ENCODE results near the gene DCTN2.
"Not testable (repeated sequence)": the region's sequence is repeated elsewhere in the genome, so short reads cannot be mapped to it uniquely, and the experiment has no call there.

The DCTN2 gene

GRCh38 chr12:57576613-57577160 lies 29.7 kb upstream of the DCTN2 start:
- DNase-seq, result no peak

DNA sequence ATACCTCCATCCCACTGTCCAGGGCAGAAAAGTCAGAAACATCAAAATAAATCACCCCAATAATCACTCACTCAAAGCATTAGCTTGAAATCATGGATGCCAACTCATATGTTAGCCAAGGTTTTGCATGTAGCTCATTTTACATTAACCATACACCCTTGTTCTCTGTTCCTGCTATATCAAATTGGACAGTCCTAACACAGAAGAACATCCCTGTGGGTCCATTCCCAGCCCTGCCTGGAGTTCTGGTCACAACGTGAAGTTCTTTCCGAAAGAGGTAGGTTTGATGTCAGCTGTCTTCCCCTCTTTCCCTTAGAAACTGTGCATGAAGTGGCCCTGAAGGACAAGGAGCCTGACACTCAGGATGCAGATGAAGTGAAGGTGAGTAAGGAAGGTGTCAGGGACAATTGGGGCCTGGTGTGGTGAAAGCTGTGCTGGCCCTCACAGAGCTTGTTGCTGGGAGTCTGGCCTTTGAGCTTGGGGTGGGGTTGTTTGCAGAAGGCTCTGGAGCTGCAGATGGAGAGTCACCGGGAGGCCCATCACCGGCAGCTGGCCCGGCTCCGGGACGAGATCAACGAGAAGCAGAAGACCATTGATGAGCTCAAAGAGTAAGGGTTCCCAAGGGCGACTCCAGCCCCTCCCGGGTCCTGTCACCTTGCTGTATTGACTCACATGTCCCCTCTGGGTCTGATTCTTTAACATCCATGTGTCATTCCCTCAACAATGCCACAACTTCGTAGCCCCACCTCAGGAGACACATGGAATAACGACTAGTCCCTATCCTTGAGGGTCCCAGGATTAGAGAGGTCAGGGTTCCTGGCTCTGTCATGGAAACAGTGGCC lies 29.0 kb upstream of the DCTN2 start:
- no peak for DNase-seq

GRCh38 chr12:57574795-57575194 lies 27.8 kb upstream of the DCTN2 start:
- no peak for DNase-seq

DNA sequence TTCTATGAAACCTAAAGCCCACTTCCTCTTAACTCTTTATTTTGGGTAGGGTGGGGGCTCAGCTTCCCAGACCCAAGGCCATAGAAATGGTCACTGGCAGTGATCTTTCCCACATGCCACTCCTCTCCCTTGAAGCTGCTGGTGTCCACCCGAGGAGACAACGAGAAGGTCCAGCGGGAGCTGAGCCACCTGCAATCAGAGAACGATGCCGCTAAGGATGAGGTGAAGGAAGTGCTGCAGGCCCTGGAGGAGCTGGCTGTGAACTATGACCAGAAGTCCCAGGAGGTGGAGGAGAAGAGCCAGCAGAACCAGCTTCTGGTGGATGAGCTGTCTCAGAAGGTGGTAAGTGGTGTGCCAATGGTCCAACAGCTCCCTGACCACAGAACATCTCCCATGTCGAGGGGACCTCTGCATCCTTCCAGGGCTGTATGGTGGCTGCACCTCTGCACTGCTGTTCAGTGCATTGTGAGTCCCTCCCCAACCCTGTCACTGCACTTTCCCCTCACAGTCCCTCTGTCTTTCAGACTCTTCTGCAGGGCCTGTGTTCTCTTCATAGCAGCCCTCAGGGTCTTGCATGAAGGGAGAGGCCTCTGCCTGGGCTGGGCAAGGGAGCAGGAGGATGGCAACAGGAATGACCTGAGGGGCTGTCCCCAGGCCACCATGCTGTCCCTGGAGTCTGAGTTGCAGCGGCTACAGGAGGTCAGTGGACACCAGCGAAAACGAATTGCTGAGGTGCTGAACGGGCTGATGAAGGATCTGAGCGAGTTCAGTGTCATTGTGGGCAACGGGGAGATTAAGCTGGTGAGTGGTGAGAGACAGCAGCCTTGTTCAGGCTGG lies 25.2 kb upstream of the DCTN2 start:
- no peak for DNase-seq

GRCh38 chr12:57570438-57570837 lies 23.4 kb upstream of the DCTN2 start:
- not testable (repeated sequence) for DNase-seq

DNA sequence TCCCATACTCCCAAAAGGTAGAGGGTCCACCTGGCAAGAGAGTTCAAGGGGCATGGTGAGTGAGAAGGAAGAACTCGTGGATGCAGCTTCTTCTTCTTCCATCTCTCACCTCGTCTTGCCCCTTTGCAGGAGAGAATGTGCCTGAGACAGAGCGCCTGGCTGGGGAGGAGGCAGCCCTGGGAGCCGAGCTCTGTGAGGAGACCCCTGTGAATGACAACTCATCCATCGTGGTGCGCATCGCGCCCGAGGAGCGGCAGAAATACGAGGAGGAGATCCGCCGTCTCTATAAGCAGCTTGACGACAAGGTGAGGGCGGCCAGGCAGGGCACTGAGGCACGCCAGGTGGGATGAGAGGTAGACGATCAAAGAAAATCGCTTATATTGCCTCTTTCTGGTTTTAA lies 22.9 kb upstream of the DCTN2 start:
- no peak for DNase-seq

DNA sequence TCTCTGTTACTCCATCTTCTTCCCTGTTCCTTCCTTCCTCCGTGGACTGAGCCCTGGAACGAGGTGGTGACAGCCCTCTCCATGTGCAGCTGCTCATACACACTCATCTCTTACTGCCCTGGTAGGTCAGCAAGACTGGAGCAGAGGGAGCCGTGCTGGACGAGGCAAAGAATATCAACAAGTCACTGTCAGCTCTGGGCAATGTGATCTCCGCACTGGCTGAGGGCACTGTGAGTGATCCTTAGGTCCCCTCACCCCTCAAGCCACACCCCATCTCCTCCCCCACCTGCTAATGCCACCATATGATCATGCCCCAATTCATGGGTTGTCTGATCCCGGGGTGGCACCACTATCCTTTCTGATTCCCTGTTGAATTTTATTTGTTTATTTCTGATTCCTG lies 21.8 kb upstream of the DCTN2 start:
- DNase-seq, result no peak

- DNase-seq, result no peak
Observed at GRCh38 chr12:57564178-57564740, 17.3 kb upstream of the DCTN2 start.

DNA sequence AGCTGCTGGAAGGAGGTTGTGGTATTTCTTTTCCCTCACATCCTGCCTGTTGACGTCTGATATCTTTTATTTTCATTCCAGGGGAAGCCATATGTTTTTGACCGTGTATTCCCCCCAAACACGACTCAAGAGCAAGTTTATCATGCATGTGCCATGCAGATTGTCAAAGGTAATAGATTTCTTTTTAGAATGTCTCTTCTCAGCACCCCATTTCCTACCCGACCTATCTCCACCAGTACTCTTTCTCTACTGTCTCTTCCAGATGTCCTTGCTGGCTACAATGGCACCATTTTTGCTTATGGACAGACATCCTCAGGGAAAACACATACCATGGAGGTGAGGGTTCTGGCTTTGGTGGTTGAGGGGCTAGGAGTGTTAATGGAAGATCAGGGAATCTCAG lies 16.4 kb upstream of the DCTN2 start:
- no peak for DNase-seq

GRCh38 chr12:57561117-57561516 lies 14.1 kb upstream of the DCTN2 start:
- DNase-seq, result not testable (repeated sequence)

GRCh38 chr12:57560516-57560915 lies 13.5 kb upstream of the DCTN2 start:
- DNase-seq, result no peak

DNA sequence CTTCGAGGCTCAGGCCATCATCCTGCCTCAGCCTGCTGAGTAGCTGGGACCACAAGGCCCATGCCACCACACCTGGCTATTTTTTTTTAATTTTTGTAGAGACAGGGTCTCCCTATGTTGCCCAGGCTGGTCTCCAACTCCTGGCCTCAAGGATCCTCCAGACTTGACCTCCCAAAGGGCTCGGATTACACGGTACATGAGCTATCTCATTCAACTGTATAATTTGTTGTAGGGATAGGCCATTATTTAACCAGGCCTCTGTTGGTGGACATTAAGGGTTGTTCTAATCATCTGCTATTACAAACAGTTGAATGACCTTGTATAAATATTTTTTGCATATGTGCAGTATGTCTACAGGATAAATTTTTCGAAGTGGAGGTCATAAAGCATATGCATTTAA lies 11.9 kb upstream of the DCTN2 start:
- no peak for DNase-seq

- DNase-seq, result no peak
Observed at GRCh38 chr12:57554897-57555296, 7.9 kb upstream of the DCTN2 start.

DNA sequence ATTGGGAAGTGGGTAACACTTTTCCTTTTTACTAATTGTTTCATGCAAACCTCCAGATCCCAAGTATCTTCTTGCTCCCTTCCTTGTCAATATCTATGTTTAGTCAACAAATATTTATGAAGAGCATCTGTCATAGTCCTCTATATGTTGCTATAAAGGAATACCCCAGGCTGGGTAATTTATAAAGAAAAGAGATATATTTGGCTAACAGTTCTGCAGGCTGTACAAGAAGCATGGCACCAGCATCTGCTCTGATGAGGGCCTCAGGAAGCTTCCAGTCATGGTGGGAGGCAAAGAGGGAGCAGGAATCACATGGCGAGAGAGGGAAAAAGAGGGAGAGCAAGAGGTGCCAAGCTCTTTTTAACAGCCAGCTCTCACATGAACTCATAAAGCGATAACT lies 7.5 kb upstream of the DCTN2 start:
- no peak for DNase-seq

- DNase-seq, result no peak
Observed at GRCh38 chr12:57553343-57554202, 6.6 kb upstream of the DCTN2 start.

DNA sequence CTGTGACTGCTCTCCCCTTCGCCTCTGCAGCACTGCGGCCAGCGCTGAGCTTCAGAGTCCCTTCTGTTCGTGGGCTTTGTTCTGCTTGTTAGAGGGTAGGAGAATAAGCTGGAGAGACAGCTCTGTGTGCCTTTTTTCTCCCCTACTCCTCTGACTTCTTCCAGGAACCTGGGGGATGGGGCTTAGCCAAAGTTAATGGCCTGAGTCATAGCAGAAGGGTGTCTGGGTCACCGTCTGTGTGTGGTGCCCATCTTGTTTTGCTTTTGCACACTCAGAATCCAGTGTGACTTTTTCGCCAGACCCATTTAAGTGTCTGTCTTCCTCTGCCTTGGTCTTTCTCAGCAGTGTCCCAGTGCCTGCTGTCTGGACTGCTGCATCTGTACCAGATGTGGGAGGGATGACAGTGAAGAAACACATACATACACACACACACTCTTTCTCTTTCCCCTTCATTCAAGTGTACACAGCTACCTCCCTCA lies 5.9 kb upstream of the DCTN2 start:
- no peak for DNase-seq

DNA sequence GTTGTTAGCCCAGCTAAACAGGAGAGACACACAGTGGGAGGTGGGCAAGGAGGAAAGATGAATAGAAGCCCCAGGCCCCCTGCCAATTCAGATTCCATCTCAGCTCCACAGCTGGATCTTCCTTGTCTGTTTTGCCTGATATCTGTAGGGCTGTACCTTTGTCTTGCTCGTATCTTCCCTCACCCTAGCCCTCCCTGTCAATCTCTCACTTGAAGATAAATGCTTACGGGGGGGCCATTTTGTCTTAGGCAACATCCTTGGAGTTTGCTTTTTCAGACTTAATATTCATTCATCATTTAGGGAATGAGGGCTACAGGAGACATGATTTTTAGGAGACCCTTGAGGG lies 5.3 kb upstream of the DCTN2 start:
- no peak for DNase-seq

DNA sequence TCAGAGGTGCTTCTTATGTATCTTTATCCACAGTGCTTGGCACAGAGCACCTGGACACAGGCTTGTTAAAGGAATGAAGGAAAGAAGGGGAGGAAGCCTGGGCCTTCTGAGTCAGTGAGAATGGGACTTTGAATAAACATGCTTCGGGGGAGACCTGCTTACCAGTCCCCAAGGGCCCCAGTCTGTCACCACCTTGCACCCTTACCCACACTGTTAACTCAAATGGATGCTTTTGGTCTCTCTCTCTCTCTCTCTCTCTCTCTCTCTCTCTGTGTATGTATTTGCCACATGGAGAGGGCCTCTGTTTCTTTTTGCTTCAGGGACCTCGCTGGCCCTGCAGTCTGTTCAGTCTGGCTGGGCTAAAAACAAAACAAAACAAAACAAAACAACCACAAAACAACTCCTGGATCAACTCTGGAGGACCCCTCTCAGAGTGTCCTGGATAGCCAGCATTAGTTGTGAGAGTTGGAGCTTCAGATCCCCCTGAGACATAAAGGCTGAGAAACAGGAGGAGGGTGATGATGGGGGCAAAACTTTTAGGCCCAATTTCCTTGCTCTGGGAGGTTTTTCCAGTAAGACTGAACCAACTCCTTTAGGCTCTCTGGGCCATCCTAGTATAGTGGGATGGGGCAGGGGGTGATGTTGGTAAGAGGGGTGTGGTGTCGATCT lies 4.8 kb upstream of the DCTN2 start:
- no peak for DNase-seq

- DNase-seq, result no peak
Observed at GRCh38 chr12:57550641-57551549, 3.9 kb upstream of the DCTN2 start.

- DNase-seq, result no peak
Observed at GRCh38 chr12:57549909-57550640, 3.1 kb upstream of the DCTN2 start, which contains the start of gene KIF5A. Gene KIF5A (plus strand): TSS chr12:57550044. CDS start chr12:57550272, 228 bp downstream.
